OCI-LY3 (cell line): ENCODE results near the gene SLC25A25.
"Not testable (repeated sequence)": the region's sequence is repeated elsewhere in the genome, so short reads cannot be mapped to it uniquely, and the experiment has no call there.

ENCODE experiments used
- H2AFZ ChIP-seq: fragments of 200-600, 300-600 bp; shearing (Covaris generic); 2 replicates; pipeline ENCODE4 v1.6.0; 2014; ENCODE audit warnings: antibody characterized with exemption, low read depth, low read length
- H3K27ac ChIP-seq: fragments of 200-600, 300-600 bp; sonication (generic); 2 replicates; pipeline ENCODE4 v1.5.1; 2014; ENCODE audit warnings: mild to moderate bottlenecking, low read length, moderate library complexity, mixed read lengths
- H3K27me3 ChIP-seq: fragments of 200-600, 300-600 bp; sonication (generic); 2 replicates; pipeline ENCODE4 v1.6.1; 2014; ENCODE audit warnings: low read depth, low read length, mixed read lengths
- H3K36me3 ChIP-seq: fragments of 200-600, 300-600 bp; sonication (generic); replicated peaks from 2 replicates; pipeline ENCODE3; 2014; ENCODE audit warnings: low read depth, low read length, mixed read lengths
- H3K4me1 ChIP-seq: fragments of 300-600, 200-600 bp; sonication (generic); 2 replicates; pipeline ENCODE4 v1.6.1; 2014; ENCODE audit warnings: low read length, mixed read lengths
- H3K4me2 ChIP-seq: fragments of 200-600, 300-600 bp; sonication (generic); 2 replicates; pipeline ENCODE4 v1.6.1; 2014; ENCODE audit warnings: low read length, mixed read lengths
- H3K4me3 ChIP-seq: fragments of 300-600, 200-600 bp; sonication (generic); 2 replicates; pipeline ENCODE4 v1.5.1; 2014; ENCODE audit warnings: antibody characterized with exemption, mild to moderate bottlenecking, low read length, moderate library complexity
- H3K79me2 ChIP-seq: fragments of 300-600, 200-600 bp; shearing (Covaris generic); 2 replicates; pipeline ENCODE4 v1.6.1; 2014; ENCODE audit warnings: mild to moderate bottlenecking, low read length, mixed read lengths
- H3K9ac ChIP-seq: fragments of 300-600, 200-600 bp; shearing (Covaris generic); 2 replicates; pipeline ENCODE4 v1.6.0; 2014; ENCODE audit warnings: mild to moderate bottlenecking, low read length, moderate library complexity
- H3K9me3 ChIP-seq: fragments of 200-600, 300-600 bp; shearing (Covaris generic); 2 replicates; pipeline ENCODE4 v1.6.1; 2014; ENCODE audit warnings: low read length, mixed read lengths; ENCODE audit not compliant: insufficient read depth
- H4K20me1 ChIP-seq: fragments of 200-600, 300-600 bp; sonication (generic); 2 replicates; pipeline ENCODE4 v1.6.1; 2016; ENCODE audit warnings: low read length, mixed read lengths; ENCODE audit not compliant: insufficient read depth
- CTCF ChIP-seq: fragments of 200-600, 300-600 bp; sonication (generic); IDR thresholded peaks from 2 replicates; pipeline ENCODE4 v1.5.1; 2014; ENCODE audit warnings: antibody characterized with exemption, low read length, low read depth
- EZH2phosphoT487 ChIP-seq: fragments of 200-600 bp; shearing (Covaris generic); IDR thresholded peaks from 2 replicates; pipeline ENCODE4 v1.6.1; 2018; ENCODE audit warnings: antibody characterized with exemption, mixed run types, low read depth

Gene SLC25A25

GRCh38 chr9:128042043-128042442, 26.0 kb upstream of the SLC25A25 start:
- Histone ChIP-seq H3K36me3 (no peaks in the 10 kb centered on the region), H3K9me3 (no peaks in the 10 kb centered on the region), H3K4me2 (no peak overlapping the region), H4K20me1 (no peaks in the 10 kb centered on the region), H3K27me3 (0 out of 2 replicates have a peak, but pooled peaks cover 3% of the 10 kb centered on the region), H3K4me1 (peaks cover 4% of the 10 kb centered on the region; the same call in 1 of the 2 replicates), H3K9ac (no peak overlapping the region), H3K4me3 (no peak overlapping the region), H3K79me2 (no peaks in the 10 kb centered on the region), H3K27ac (no peak overlapping the region), H2AFZ (no peak overlapping the region)
- TF ChIP-seq EZH2phosphoT487 (no peak), CTCF (no peak)

- Histone ChIP-seq H3K9me3 (no peaks in the 10 kb centered on the region), H3K9ac (no peak overlapping the region), H3K27ac (no peak overlapping the region), H3K4me2 (no peak overlapping the region), H2AFZ (no peak overlapping the region), H4K20me1 (no peaks in the 10 kb centered on the region), H3K36me3 (no peaks in the 10 kb centered on the region), H3K4me3 (no peak overlapping the region), H3K27me3 (0 out of 2 replicates have a peak, but pooled peaks cover 3% of the 10 kb centered on the region), H3K4me1 (peaks cover 4% of the 10 kb centered on the region; the same call in 1 of the 2 replicates), H3K79me2 (no peaks in the 10 kb centered on the region)
- TF ChIP-seq EZH2phosphoT487 (no peak), CTCF (no peak)
Observed at GRCh38 chr9:128043467-128043868, 24.6 kb upstream of the SLC25A25 start.

GRCh38 chr9:128045409-128045808, 22.6 kb upstream of the SLC25A25 start:
- H2AFZ ChIP-seq, H3K4me2 ChIP-seq, H3K27me3 ChIP-seq, H3K79me2 ChIP-seq, H3K36me3 ChIP-seq, H3K27ac ChIP-seq, H3K4me1 ChIP-seq, H3K9me3 ChIP-seq, H4K20me1 ChIP-seq, H3K4me3 ChIP-seq, H3K9ac ChIP-seq: not testable (repeated sequence)

GRCh38 chr9:128045831-128046230, 22.2 kb upstream of the SLC25A25 start:
- Histone ChIP-seq H3K36me3 (no peaks in the 10 kb centered on the region), H2AFZ (no peak overlapping the region), H4K20me1 (no peaks in the 10 kb centered on the region), H3K4me3 (no peak overlapping the region), H3K4me2 (no peak overlapping the region), H3K79me2 (no peaks in the 10 kb centered on the region), H3K9ac (no peak overlapping the region), H3K27ac (no peak overlapping the region), H3K9me3 (no peaks in the 10 kb centered on the region), H3K4me1 (peaks cover 4% of the 10 kb centered on the region; the same call in 1 of the 2 replicates), H3K27me3 (no peaks in the 10 kb centered on the region)
- TF ChIP-seq CTCF = no peak
- TF ChIP-seq EZH2phosphoT487 = no peak

- Histone ChIP-seq H3K79me2 (no peaks in the 10 kb centered on the region), H3K27me3 (no peaks in the 10 kb centered on the region), H3K4me1 (no peaks in the 10 kb centered on the region), H3K9me3 (no peaks in the 10 kb centered on the region), H3K9ac (no peak overlapping the region), H2AFZ (no peak overlapping the region), H4K20me1 (no peaks in the 10 kb centered on the region), H3K4me3 (no peak overlapping the region), H3K27ac (no peak overlapping the region), H3K4me2 (no peak overlapping the region), H3K36me3 (no peaks in the 10 kb centered on the region)
- TF ChIP-seq EZH2phosphoT487 (no peak), CTCF (no peak)
Observed at GRCh38 chr9:128047231-128047630, 20.8 kb upstream of the SLC25A25 start.
